H1 (cell line): Measurements from ENCODE around the gene ISOC2. TPM values are rescaled to one million over a fixed set of nuclear protein-coding genes. Genes with fewer than 3 reads are reported as not detected.

Experiments
- CHD1 ChIP-seq: IDR thresholded peaks from 2 replicates; pipeline ENCODE4 v1.6.1; 2012; ENCODE audit warnings: low read depth, low read length, improper control_type of control experiment
- GTF2F1 ChIP-seq: IDR thresholded peaks from 2 replicates; pipeline ENCODE4 v1.6.1; 2012; ENCODE audit warnings: low read depth, low read length, improper control_type of control experiment, borderline replicate concordance
- polyA plus RNA-seq, 7 experiments: library from polyadenylated mRNA; depleted of rRNA in 3 of 7; stranded (reverse) in 5 of 7; unstranded in 2 of 7; fragments of >200 nt in 5 of 7; fragments of 200-250 nt in 2 of 7; gene quantifications; 1 replicate in 5 of 7; 2 replicates in 1 of 7; 4 replicates in 1 of 7; pipeline versions ENCODE4 v1.2.1 to v1.2.3, GENCODE V29; 2011 to 2013; ENCODE audit warnings: missing spikeins in 2 of 7, mixed read lengths in 2 of 7
- total RNA-seq: library from RNA; stranded (reverse); fragmentation: NEBNext Ultra II Directional; extraction: Animal tissue kit (Norgen Biotek cat#: 25700); gene quantifications from 2 replicates; pipeline ENCODE4 v1.2.1, GENCODE V29; 2021
- TF ChIP-seq, protein P1 (sequence below): IDR thresholded peaks from 2 replicates; pipeline ENCODE4 v1.6.1; 2012; ENCODE audit warnings: low read length, inconsistent platforms

The ISOC2 gene
- total and polyA plus RNA-seq, 2 of the 8 experiments (the other 6 are each of a cell fraction or from before 2014, with no cell fraction given), result 96.9 to 152 TPM

DNA sequence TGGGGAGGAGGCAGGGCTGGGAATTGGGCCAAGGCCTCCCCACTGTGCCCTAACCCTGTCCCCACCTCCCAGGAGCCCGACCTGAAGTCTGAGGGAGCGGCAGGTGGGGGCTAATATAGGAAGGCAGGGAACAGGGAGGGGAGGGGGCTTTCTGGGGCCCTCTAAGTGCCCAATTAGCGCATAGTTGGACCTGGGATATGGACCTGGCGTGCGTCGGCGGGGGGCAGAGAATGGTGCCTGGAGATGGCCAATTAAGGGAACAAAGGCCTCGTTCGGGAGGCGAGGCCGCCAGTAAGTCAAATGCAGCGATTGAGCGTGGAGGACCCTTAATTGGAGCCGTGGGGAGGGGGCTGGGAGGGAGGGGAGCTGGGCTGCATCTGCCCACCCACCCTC, 3.2 kb upstream of the ISOC2 start, which contains the start of gene C19orf85 (continued):
- TF ChIP-seq, protein P1, sequence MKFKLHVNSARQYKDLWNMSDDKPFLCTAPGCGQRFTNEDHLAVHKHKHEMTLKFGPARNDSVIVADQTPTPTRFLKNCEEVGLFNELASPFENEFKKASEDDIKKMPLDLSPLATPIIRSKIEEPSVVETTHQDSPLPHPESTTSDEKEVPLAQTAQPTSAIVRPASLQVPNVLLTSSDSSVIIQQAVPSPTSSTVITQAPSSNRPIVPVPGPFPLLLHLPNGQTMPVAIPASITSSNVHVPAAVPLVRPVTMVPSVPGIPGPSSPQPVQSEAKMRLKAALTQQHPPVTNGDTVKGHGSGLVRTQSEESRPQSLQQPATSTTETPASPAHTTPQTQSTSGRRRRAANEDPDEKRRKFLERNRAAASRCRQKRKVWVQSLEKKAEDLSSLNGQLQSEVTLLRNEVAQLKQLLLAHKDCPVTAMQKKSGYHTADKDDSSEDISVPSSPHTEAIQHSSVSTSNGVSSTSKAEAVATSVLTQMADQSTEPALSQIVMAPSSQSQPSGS, result no peak
- no peak for TF ChIP-seq CHD1
- no peak for TF ChIP-seq GTF2F1
